OCI-M2 (cell line): ENCODE results near the gene CD320.
"Not testable (repeated sequence)": the region's sequence is repeated elsewhere in the genome, so short reads cannot be mapped to it uniquely, and the experiment has no call there.

Experiments used
- DNase-seq: peaks from one replicate; lab custom pipeline; 2025; ENCODE audit not compliant: unreplicated experiment; lab: John Stamatoyannopoulos, UW

The CD320 gene

DNA sequence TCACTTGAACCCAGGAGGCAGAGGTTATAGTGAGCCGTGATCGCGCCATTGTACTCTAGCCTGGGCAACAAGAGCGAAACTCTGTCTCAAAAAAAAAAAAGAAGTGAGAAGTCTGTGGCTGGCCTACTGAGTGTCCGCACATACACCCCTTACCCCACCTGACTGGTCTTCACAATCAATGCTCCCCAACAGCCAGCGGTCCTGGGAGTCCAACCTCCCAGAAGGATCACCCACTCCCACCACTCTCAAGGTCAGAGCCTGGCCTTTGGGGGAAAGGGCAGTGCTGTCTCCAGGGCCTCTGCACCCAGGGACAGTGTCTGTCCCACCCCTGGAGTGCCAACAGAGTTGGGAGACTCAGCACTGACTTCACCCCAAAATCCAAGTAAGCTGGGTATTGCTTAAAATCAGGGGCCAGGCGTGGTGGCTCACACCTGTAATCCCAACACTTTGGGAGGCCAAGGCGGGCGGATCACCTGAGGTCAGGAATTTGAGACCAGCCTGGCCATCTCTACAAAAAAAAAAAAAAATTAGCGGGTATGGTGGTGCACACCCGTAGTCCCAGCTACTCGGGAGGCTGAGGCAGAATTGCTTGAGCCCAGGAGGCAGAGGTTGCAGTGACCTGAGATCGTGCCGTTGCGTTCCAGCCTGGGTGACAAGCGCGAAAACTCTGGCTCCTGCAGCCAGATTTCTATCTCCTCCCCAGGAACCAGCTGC lies 2.3 kb upstream of the CD320 start:
- DNase-seq: no peak

GRCh38 chr19:8308891-8309291 lies 733 bp upstream of the CD320 start:
- no peak for DNase-seq

- no peak for DNase-seq
Observed at GRCh38 chr19:8307400-8307964, 676 bp downstream of the CD320 start.

GRCh38 chr19:8306235-8307054 lies 1.7 kb downstream of the CD320 start:
- no peak for DNase-seq

GRCh38 chr19:8305798-8306197 lies 2.4 kb downstream of the CD320 start:
- no peak for DNase-seq

DNA sequence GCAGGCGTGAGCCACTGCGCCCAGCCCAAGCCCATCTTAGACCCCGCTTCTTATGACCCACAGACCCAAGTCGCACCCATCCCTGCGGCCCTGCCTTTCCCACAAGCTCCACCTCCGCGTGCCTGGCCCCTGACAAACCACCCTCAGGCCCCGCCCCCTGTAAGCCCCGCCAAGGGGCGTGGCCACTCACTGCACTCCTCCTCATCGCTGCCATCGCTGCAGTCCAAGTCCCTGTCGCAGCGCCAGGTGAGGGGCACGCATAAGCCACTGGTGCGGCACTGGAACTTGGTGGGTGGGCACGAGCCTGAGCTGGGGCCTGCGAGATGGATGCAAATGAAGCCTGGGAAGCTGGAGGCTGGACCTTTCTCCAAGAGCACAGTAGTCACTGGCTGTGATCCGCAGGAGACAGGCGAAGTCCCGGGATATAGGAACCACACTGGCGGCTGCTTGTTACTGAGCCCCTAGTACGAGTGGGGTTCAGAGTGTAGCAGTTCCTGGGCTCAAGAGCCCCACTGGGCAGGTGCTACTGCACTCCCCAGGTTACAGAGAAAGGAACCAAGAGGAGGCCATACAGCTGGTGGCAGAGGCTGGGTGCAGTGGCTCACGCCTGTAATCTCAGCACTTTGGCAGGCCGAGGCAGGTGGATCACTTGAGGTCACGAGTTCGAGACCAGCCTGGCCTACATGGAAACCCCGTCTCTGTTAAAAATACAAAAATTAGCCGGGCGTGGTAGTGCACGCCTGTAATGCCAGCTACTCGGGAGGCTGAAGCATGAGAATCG lies 3.1 kb downstream of the CD320 start:
- no peak for DNase-seq

DNA sequence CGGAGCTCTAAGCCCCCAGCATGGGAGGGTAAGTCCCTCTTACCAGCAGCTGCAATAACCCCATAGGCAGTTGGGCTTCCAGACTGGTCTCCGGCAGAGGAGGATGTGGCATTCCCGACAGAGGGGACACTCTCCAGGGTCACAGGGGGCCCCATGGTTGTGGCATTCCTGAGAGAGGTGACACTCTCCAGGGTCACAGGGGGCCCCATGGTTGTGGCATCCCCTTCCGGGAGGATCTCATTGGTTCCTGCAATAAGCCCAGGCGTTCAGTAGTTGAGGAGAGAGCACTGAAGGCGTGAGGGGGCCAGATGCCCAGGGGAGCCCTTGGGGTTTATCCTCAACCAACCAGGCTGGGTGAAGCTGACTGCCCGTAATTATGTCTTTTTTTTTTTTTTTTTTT lies 5.4 kb downstream of the CD320 start:
- DNase-seq: no peak

DNA sequence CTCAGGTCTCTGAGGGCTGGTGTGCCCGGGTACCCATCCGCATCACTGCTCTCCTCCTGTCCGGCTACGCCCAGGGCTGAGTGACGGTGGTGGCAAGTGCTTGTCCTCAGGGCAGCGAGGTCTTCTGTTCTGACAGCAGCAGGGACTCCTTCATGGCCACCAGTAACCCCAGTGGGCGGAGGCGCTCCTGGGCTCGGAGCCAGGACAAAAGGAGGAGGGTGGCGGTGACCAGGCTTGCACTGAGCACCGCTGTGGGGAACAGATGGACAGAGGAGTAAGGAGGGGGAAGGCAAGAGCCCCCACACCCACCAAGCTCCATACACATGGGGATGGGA lies 5.8 kb downstream of the CD320 start:
- DNase-seq: no peak

DNA sequence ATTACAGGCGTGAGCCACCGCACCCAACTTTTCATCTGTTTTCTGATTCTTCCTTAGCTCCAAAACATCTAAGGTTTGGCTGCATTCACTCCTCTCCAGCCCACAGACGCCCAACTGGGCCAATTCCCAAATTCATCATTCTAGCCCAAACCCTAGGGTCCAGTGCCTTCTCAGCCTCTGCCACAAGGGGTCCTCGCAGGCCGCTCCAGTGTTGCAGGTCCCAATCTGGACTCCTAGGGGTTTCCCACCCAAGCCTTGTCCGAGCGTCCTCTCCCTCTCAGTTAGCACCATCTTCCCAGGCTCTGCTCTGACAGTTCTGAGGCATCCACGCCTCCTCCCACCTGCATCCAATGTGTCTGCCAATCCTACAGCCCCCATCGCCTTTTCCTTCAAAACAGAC lies 16.8 kb downstream of the CD320 start:
- DNase-seq: not testable (repeated sequence)

- not testable (repeated sequence) for DNase-seq
Observed at GRCh38 chr19:8276508-8276907, 31.6 kb downstream of the CD320 start.

DNA sequence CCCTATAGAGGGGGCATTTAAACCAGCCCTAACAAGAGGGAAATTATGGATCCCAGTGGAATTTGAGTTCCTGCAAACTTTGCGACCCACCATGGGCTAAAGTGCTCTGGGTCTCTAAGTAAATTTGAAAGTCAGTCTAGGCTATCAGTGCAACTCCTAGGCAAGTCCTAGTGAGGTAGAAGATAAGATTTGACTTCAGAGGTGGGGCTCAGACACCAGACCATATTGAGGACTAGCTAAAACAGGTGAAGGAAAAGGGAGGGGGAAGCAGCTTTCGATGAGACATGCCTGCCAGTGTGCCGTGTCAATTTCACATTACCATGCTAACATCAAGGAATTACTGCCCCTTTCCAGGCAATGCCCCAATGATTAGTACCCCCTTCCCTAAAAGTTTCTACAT lies 38.4 kb downstream of the CD320 start:
- no peak for DNase-seq

- DNase-seq: no peak
Observed at GRCh38 chr19:8265872-8266271, 42.3 kb downstream of the CD320 start.

DNA sequence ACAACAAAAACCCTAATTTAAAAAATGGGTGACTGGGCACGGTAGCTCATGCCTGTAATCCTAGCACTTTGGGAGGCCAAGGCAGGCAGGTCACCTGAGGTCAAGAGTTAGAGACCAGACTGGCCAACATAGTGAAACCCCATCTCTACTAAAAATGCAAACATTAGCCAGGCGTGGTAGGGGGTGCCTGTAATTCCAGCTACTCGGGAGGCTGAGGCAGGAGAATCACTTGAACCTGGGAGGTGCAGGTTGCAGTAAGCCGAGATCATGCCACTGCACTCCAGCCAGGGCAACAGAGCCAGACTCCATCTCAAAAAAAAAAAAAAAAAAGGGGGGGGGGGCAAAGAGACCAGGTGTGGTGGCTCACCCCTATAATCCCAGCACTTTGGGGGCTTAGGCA lies 43.9 kb downstream of the CD320 start:
- not testable (repeated sequence) for DNase-seq

DNA sequence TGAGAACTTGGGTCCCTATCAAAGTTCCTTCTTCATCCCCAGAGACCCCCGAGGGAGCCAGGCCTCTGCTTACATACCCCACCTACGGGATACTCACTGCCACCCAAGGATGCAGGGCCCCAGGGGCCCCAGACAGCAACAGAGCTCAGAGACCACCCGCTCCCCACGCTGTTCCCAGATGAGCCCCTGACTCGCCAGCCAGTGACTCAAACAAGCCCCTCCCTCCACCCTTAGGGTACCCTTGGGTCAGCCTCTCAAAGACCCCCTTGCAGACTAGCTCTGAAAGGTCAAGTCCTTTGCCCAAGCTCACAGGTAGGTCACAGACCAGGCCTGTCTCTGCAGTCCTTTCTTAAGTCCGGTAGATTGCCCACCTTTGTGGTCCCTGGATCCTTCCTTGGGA lies 45.7 kb downstream of the CD320 start:
- DNase-seq: no peak

- DNase-seq: no peak
Observed at GRCh38 chr19:8261881-8262280, 46.3 kb downstream of the CD320 start.

DNA sequence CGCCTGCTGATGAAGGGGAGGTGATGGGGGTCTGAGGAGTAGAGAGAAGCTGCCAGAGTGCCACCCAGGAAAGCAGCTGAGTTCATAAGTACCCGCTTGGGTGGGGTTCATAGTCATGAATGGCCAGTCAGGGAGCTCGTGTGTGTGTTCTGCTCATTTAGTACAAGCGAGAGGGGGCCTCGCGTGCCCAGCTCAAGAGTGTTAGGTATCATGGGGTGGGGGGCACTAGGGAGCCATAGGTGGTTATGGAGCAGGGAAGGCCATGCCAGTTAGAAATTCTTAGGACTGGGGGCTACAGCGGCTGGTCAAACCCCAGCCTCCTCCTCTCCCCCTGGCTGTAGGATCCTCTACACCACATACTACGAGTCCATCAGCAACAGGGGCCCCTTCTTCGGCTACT lies 46.8 kb downstream of the CD320 start:
- no peak for DNase-seq

GRCh38 chr19:8259922-8260247 lies 48.3 kb downstream of the CD320 start:
- DNase-seq: no peak

- no peak for DNase-seq
Observed at GRCh38 chr19:8259142-8259921, 48.8 kb downstream of the CD320 start.

DNA sequence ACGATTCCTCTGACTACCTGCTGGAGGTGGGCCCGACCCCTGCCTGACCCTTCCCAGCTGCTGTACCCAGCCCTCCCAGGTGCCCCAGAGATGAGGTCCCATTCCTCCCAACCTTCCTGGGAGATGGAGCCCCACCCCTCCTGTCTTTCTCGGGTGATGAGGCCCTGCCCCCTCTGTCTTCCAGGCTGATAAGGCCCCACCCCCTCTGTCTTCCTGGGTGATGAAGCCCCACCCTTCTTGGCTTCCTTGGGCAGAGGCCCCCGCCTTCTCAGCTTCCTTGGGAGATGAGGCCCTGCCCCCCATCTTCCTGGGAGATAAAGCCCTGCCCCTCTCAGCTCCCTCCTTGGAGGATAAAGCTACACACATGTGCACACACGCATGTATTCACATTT lies 51.1 kb downstream of the CD320 start:
- DNase-seq: no peak

- no peak for DNase-seq
Observed at GRCh38 chr19:8256276-8257051, 51.7 kb downstream of the CD320 start.
